ENCODE results near the gene IL20RA.

GRCh38 chr6:136985502-136985901, 59.3 kb downstream of the IL20RA start:
- TF ChIP-seq EZH2 (optimal IDR thresholded peaks at IDR 0.05; ENCODE audit: low read depth, low read length) (no peak), CTCF (IDR thresholded peaks at IDR 0.05; ENCODE audit: low read length) (no peak)

All from MM.1S (cell line).